SK-N-SH (cell line): Measurements from ENCODE around the gene DIPK1A. TPM values are rescaled to one million over a fixed set of nuclear protein-coding genes. Genes with fewer than 3 reads are reported as not detected.

Source experiments
- CTCF ChIA-PET: fragments of 300-600, 350-600 bp; formaldehyde crosslinking; extraction: SDS; loops from one replicate; lab custom pipeline; 2021; lab: Yijun Ruan, JAX
- POLR2A ChIA-PET: fragments of 350-600 bp; sonication (Branson Sonifier 250); formaldehyde crosslinking; extraction: SDS; loops from one replicate; lab custom pipeline; 2020; ENCODE audit warnings: antibody characterized with exemption, inconsistent platforms; lab: Yijun Ruan, JAX
- DNase-seq: peaks from one replicate; pipeline ENCODE4 v3.0.0; 2012
- H2AFZ ChIP-seq: fragments of 200-600 bp; sonication (generic); 2 replicates; pipeline ENCODE4 v1.8.1; 2016; ENCODE audit warnings: antibody characterized with exemption, mild to moderate bottlenecking, low read depth
- H3F3A ChIP-seq: fragments of 200-600 bp; sonication (generic); replicated peaks from 2 replicates; pipeline ENCODE3; 2016; ENCODE audit warnings: antibody characterized with exemption, mild to moderate bottlenecking; ENCODE audit not compliant: insufficient read depth
- H3K27ac ChIP-seq, 2 experiments: fragments of 200-500 bp in 1 of 2; fragments of 200-600 bp in 1 of 2; sonication (Bioruptor generic) in 1 of 2; sonication (generic), shearing (Covaris generic) in 1 of 2; 2 replicates each; pipeline versions ENCODE4 v1.5.1 to v1.6.1; 2014 to 2016; ENCODE audit warnings: low read depth in 2 of 2, inconsistent platforms in 1 of 2, low read length in 1 of 2, mild to moderate bottlenecking in 1 of 2, mixed read lengths in 1 of 2
- H3K27me3 ChIP-seq: fragments of 200-600 bp; sonication (generic), shearing (Covaris generic); 2 replicates; pipeline ENCODE4 v1.6.1; 2016; ENCODE audit warnings: mixed run types; ENCODE audit not compliant: insufficient read depth
- H3K36me3 ChIP-seq, 2 experiments: fragments of 200-500 bp in 1 of 2; fragments of 200-600 bp in 1 of 2; sonication (Bioruptor generic) in 1 of 2; sonication (generic) in 1 of 2; replicated peaks in 1 of 2; 2 replicates each; pipeline versions ENCODE3 to v1.5.1; 2014 to 2016; ENCODE audit warnings: low read length in 1 of 2, mild to moderate bottlenecking in 1 of 2; ENCODE audit not compliant: insufficient read depth in 2 of 2, control insufficient read depth in 1 of 2
- H3K4me1 ChIP-seq, 2 experiments: fragments of 200-500 bp in 1 of 2; fragments of 200-600 bp in 1 of 2; sonication (Bioruptor generic) in 1 of 2; sonication (generic), shearing (Covaris generic) in 1 of 2; 2 replicates each; pipeline versions ENCODE4 v1.5.1 to v1.6.1; 2014 to 2016; ENCODE audit warnings: low read depth in 1 of 2, low read length in 1 of 2, mixed run types in 1 of 2; ENCODE audit not compliant: insufficient read depth in 2 of 2, control insufficient read depth in 1 of 2
- H3K4me2 ChIP-seq: fragments of 200-600 bp; sonication (generic), shearing (Covaris generic); 2 replicates; pipeline ENCODE4 v1.6.1; 2017; ENCODE audit warnings: mixed run types
- H3K4me3 ChIP-seq, 2 experiments: fragments of 200-500 bp in 1 of 2; fragments of 200-600 bp in 1 of 2; sonication (Bioruptor generic) in 1 of 2; sonication (generic), shearing (Covaris generic) in 1 of 2; 2 replicates each; pipeline versions ENCODE4 v1.5.1 to v1.8.1; 2014 to 2016; ENCODE audit warnings: low read depth in 2 of 2, inconsistent platforms in 1 of 2, low read length in 1 of 2, mild to moderate bottlenecking in 1 of 2, mixed read lengths in 1 of 2, moderate library complexity in 1 of 2
- H3K79me2 ChIP-seq: fragments of 200-600 bp; sonication (generic); 2 replicates; pipeline ENCODE4 v1.8.1; 2017; ENCODE audit warnings: mild to moderate bottlenecking; ENCODE audit not compliant: insufficient read depth
- H3K9ac ChIP-seq: fragments of 200-600 bp; sonication (generic); 2 replicates; pipeline ENCODE4 v1.6.1; 2017; ENCODE audit warnings: mixed run types
- H3K9me2 ChIP-seq: fragments of 200-600 bp; sonication (generic); 2 replicates; pipeline ENCODE4 v1.6.1; 2017; ENCODE audit warnings: mixed run types
- H3K9me3 ChIP-seq: fragments of 200-600 bp; sonication (generic); 2 replicates; pipeline ENCODE4 v1.6.1; 2017; ENCODE audit warnings: mixed run types, mild to moderate bottlenecking, moderate library complexity
- H4K20me1 ChIP-seq: fragments of 200-600 bp; sonication (generic); 2 replicates; pipeline ENCODE4 v1.6.1; 2017; ENCODE audit warnings: mild to moderate bottlenecking, mixed run types; ENCODE audit not compliant: insufficient read depth
- JUND ChIP-seq: IDR thresholded peaks from 2 replicates; pipeline ENCODE4 v1.4.0; 2012
- MAX ChIP-seq: IDR thresholded peaks from 2 replicates; pipeline ENCODE4 v1.4.0; 2012; ENCODE audit warnings: low read depth
- NFIC ChIP-seq: IDR thresholded peaks from 2 replicates; pipeline ENCODE4 v1.4.0; 2012; ENCODE audit warnings: borderline replicate concordance
- PBX3 ChIP-seq: IDR thresholded peaks from 2 replicates; pipeline ENCODE4; 2012
- RAD21 ChIP-seq: IDR thresholded peaks from 2 replicates; pipeline ENCODE4 v1.6.1; 2012; ENCODE audit warnings: mild to moderate bottlenecking, low read length
- REST ChIP-seq: IDR thresholded peaks from 2 replicates; pipeline ENCODE4 v1.6.1; 2012; ENCODE audit warnings: mild to moderate bottlenecking, low read depth, low read length, moderate library complexity
- RFX5 ChIP-seq: IDR thresholded peaks from 2 replicates; pipeline ENCODE4 v1.6.1; 2012; ENCODE audit warnings: mild to moderate bottlenecking, improper control_type of control experiment, low read length
- USF1 ChIP-seq: IDR thresholded peaks from 2 replicates; pipeline ENCODE4 v1.4.0; 2012; ENCODE audit warnings: low read depth, borderline replicate concordance
- YY1 ChIP-seq: IDR thresholded peaks from 2 replicates; pipeline ENCODE4 v1.4.0; 2012; ENCODE audit warnings: low read depth, mild to moderate bottlenecking
- WGBS: methylation state at CpG from one replicate; pipeline ENCODE4 v1.1.6; 2017; ENCODE audit warnings: low lambda C conversion rate; 5-methylcytosine and 5-hydroxymethylcytosine counted together
- polyA plus RNA-seq, 3 experiments: library from polyadenylated mRNA; depleted of rRNA; stranded (reverse); fragments of >200 nt; gene quantifications; 2 replicates each; pipeline ENCODE4 v1.2.3, GENCODE V29; 2012

The DIPK1A gene
- polyA plus RNA-seq, 1 of the 3 experiments (the other 2 are of a cell fraction), result 3.4 TPM

GRCh38 chr1:92851729-92852128, 109.5 kb downstream of the DIPK1A start (continued):
- TF ChIP-seq REST (no peak), JUND (no peak), PBX3 (no peak), RFX5 (no peak)
- TF ChIP-seq, all 33 proteins: peak for 5

- H3K4me3 ChIP-seq, result no peak overlapping the region
- POLR2A ChIA-PET, result no interaction called here
- H3K9ac ChIP-seq, result no peak overlapping the region
These were observed 111.2 kb downstream of the DIPK1A start for GRCh38 chr1:92850019-92850418.

More at GRCh38 chr1:92850019-92850418, 111.2 kb downstream of the DIPK1A start:
- Histone ChIP-seq H3K4me1 (peaks cover 0 to 12% of the 10 kb centered on the region in 2 experiments; a peak in 1 of 4 replicates), H3K9me2 (no peaks in the 10 kb centered on the region), H4K20me1 (no peaks in the 10 kb centered on the region), H3K27me3 (no peaks in the 10 kb centered on the region), H3K27ac (no peak overlapping the region), H2AFZ (no peak overlapping the region), H3K9me3 (no peaks in the 10 kb centered on the region), H3K36me3 (no peaks in the 10 kb centered on the region), H3F3A (no peaks in the 10 kb centered on the region), H3K4me2 (no peak overlapping the region), H3K79me2 (no peaks in the 10 kb centered on the region)
- no peak for TF ChIP-seq NFIC
- TF ChIP-seq YY1, result no peak
- no peak for TF ChIP-seq RAD21
- TF ChIP-seq MAX, result no peak
- no peak for TF ChIP-seq USF1
- WGBS, result 96% methylated on average over 3 of the region's 3 CpGs
- no peak for DNase-seq
- CTCF ChIA-PET, result interaction anchor here (0.6 to 13.1 kb wide), 4 partner anchors 9 to 143 kb away, joined by 3 to 193 read pairs (median 31); partner anchors contain the start of gene DIPK1A
